ENCODE measurements around the gene GPC5. TPM values are rescaled to one million over a fixed set of nuclear protein-coding genes. Genes with fewer than 3 reads are reported as not detected.

GPC5 gene
- total and polyA plus RNA-seq, 2 of the 8 experiments (the other 6 are each of a cell fraction or from before 2014, with no cell fraction given): 0.20 to 0.39 TPM

GRCh38 chr13:92769046-92769445 lies 1370.6 kb downstream of the GPC5 start:
- H3K4me2 ChIP-seq (ENCODE audit: insufficient read depth in 1 of 2, low read depth in 2 of 2, low read length in 2 of 2): no peak overlapping the region
- no peak overlapping the region for H3K14ac ChIP-seq (ENCODE audit: insufficient read length)
- H3K18ac ChIP-seq (ENCODE audit: extremely low read depth, low read length): no peak overlapping the region; the same call in 1 of the 2 replicates
- no peak overlapping the region for H2BK5ac ChIP-seq (ENCODE audit: low read depth, low read length)
- H4K20me1 ChIP-seq (replicated peaks in 1 of 2; ENCODE audit: control insufficient read depth in 1 of 2, insufficient read depth in 2 of 2, low read length in 2 of 2): no peaks in the 10 kb centered on the region
- 0 out of 2 replicates have a peak, but pooled peaks have one; percentile 43 for TF ChIP-seq CEBPB (IDR thresholded peaks at IDR 0.05; ENCODE audit: low read depth, low read length)
- TF ChIP-seq SIRT6 (IDR thresholded peaks at IDR 0.05; ENCODE audit: low read length): no peak
- no peak overlapping the region for H4K8ac ChIP-seq (ENCODE audit: extremely low read depth, insufficient read depth, low read length)
- no peaks in the 10 kb centered on the region for H3K79me1 ChIP-seq (ENCODE audit: low read depth, low read length)
- ChIA-PET CTCF (ENCODE audit: partially characterized antibody) (no interaction called here), POLR2A (ENCODE audit: partially characterized antibody) (no interaction called here)
- H3K79me2 ChIP-seq (ENCODE audit: control insufficient read depth in 1 of 2, insufficient read depth in 2 of 2, low read length in 2 of 2): no peaks in the 10 kb centered on the region
- peaks cover 0 to 1% (median 0%) of the 10 kb centered on the region in 4 experiments; a peak in 1 of 7 replicates for H3K27me3 ChIP-seq (replicated peaks in 1 of 4; ENCODE audit: control insufficient read depth in 3 of 4, extremely low read depth in 1 of 4, insufficient read depth in 3 of 4, low read length in 3 of 4)
- no peaks in the 10 kb centered on the region for H3K4me1 ChIP-seq (replicated peaks in 1 of 4; ENCODE audit: control insufficient read depth in 3 of 4, insufficient read depth in 4 of 4, low read length in 3 of 4)
- no peak for FAIRE-seq
- H2AFZ ChIP-seq (ENCODE audit: low read length): no peak overlapping the region
- H3K23ac ChIP-seq (ENCODE audit: insufficient read length): no peak overlapping the region
- no peaks in the 10 kb centered on the region for H3K23me2 ChIP-seq (ENCODE audit: low read depth, low read length)
- no peak overlapping the region for H2BK120ac ChIP-seq (replicated peaks; ENCODE audit: low read depth, low read length)
- no peak overlapping the region for H2BK20ac ChIP-seq (ENCODE audit: low read length)
- no peak for DNase-seq (ENCODE audit: low read depth in 1 of 2, low spot score in 2 of 2)
- no peak overlapping the region for H3K9ac ChIP-seq (replicated peaks in 1 of 4; ENCODE audit: extremely low read depth in 1 of 4, low read depth in 3 of 4, low read length in 3 of 4)
- no peak overlapping the region for H2BK15ac ChIP-seq (ENCODE audit: low read length)
- H2AK5ac ChIP-seq (ENCODE audit: low read depth, low read length): no peak overlapping the region
- no peak overlapping the region for H3K27ac ChIP-seq (ENCODE audit: low read depth, low read length)
- no peak overlapping the region for H4K5ac ChIP-seq (ENCODE audit: insufficient read length, low read depth, low read length)
- no peak overlapping the region for H3K4ac ChIP-seq (replicated peaks; ENCODE audit: insufficient read length, low read depth, low read length)
- H3K56ac ChIP-seq (replicated peaks; ENCODE audit: insufficient read length, low read depth, low read length): no peak overlapping the region
- 80% methylated on average over 1 of the region's 1 CpG; no CpG with 5 or more reads in 1 of the 2 experiments for whole genome bisulfite sequencing, 2 experiments (ENCODE audit: extremely low coverage in 1 of 2, insufficient coverage in 1 of 2, insufficient read length in 1 of 2, insufficient replicate concordance in 2 of 2, low coverage in 1 of 2, low lambda C conversion rate in 2 of 2, missing lambda C conversion rate in 1 of 2)
- H2BK12ac ChIP-seq (ENCODE audit: low read depth, low read length): no peak overlapping the region
- H3K36me3 ChIP-seq (ENCODE audit: control insufficient read depth in 2 of 4, insufficient read depth in 4 of 4, low read length in 3 of 4): no peaks in the 10 kb centered on the region
- H4K91ac ChIP-seq (replicated peaks; ENCODE audit: insufficient read length, low read length): no peak overlapping the region
- H3K4me3 ChIP-seq (ENCODE audit: extremely low read depth in 1 of 4, insufficient read depth in 2 of 4, low read depth in 3 of 4, low read length in 4 of 4): no peak overlapping the region
- H3K9me3 ChIP-seq (ENCODE audit: insufficient read depth in 2 of 2, low read depth in 1 of 2, low read length in 1 of 2): no peaks in the 10 kb centered on the region

Data from H1 (cell line).